ENCODE measurements around the gene ASXL3.

Gene ASXL3

GRCh38 chr18:33627114-33627513, 49.1 kb downstream of the ASXL3 start:
- TF ChIP-seq, protein P1, sequence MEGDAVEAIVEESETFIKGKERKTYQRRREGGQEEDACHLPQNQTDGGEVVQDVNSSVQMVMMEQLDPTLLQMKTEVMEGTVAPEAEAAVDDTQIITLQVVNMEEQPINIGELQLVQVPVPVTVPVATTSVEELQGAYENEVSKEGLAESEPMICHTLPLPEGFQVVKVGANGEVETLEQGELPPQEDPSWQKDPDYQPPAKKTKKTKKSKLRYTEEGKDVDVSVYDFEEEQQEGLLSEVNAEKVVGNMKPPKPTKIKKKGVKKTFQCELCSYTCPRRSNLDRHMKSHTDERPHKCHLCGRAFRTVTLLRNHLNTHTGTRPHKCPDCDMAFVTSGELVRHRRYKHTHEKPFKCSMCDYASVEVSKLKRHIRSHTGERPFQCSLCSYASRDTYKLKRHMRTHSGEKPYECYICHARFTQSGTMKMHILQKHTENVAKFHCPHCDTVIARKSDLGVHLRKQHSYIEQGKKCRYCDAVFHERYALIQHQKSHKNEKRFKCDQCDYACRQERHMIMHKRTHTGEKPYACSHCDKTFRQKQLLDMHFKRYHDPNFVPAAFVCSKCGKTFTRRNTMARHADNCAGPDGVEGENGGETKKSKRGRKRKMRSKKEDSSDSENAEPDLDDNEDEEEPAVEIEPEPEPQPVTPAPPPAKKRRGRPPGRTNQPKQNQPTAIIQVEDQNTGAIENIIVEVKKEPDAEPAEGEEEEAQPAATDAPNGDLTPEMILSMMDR (IDR thresholded peaks at IDR 0.05; ENCODE audit: borderline replicate concordance, insufficient read depth, low read depth, low read length), result no peak

GRCh38 chr18:33630476-33630875, 52.5 kb downstream of the ASXL3 start:
- no peak overlapping the region for H3K4me3 ChIP-seq (ENCODE audit: low read depth, low read length)
- TF ChIP-seq, protein P1 (IDR thresholded peaks at IDR 0.05; ENCODE audit: borderline replicate concordance, insufficient read depth, low read depth, low read length), result no peak

More at GRCh38 chr18:33627114-33627513, 49.1 kb downstream of the ASXL3 start:
- no peak overlapping the region for H3K4me3 ChIP-seq (ENCODE audit: low read depth, low read length)

GRCh38 chr18:33641141-33641540, 63.1 kb downstream of the ASXL3 start:
- no peak overlapping the region for H3K4me3 ChIP-seq (ENCODE audit: low read depth, low read length)
- TF ChIP-seq, protein P1 (IDR thresholded peaks at IDR 0.05; ENCODE audit: borderline replicate concordance, insufficient read depth, low read depth, low read length), result no peak

DNA sequence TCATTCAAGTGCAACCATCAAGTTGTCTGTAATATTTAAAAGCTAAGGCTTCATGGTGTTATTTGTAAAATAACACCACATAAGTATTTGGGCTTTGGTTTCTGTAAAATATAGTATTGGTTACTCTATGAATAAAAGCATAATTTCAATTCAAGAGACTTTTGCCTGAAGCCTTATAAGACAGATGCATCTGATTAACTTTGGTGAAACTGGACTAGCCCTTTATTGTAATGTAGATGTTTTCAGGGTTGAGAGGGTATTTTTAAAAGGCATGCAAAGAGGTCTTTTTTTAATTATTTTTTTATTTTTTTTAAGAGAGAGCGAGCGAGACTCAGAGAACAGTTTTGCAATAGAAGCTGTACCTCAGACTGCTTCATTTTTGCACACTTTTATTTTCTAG, 66.5 kb downstream of the ASXL3 start:
- H3K4me3 ChIP-seq (ENCODE audit: low read depth, low read length), result no peak overlapping the region
- TF ChIP-seq, protein P1 (IDR thresholded peaks at IDR 0.05; ENCODE audit: borderline replicate concordance, insufficient read depth, low read depth, low read length), result no peak

DNA sequence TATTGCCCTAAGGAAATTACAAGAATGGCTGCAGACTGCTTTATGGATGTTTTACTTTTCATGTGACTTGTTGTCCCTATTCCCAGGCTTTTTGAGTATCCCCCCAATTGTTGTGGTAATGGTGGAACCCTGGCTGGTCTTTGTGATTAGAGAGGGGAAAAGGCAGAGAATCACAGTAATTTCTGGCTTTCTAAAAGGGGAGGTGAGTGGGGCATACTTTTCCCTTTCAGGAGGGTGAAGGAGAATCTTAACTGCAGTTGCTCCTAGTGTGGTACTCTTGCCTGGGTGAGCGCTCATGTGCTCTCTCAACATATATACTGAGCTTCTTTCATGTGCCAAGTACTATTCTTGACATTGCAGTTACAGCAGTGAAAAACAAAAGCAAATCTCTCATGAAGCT, 69.3 kb downstream of the ASXL3 start:
- H3K4me3 ChIP-seq (ENCODE audit: low read depth, low read length), result no peak overlapping the region
- TF ChIP-seq, protein P1 (IDR thresholded peaks at IDR 0.05; ENCODE audit: borderline replicate concordance, insufficient read depth, low read depth, low read length), result no peak

DNA sequence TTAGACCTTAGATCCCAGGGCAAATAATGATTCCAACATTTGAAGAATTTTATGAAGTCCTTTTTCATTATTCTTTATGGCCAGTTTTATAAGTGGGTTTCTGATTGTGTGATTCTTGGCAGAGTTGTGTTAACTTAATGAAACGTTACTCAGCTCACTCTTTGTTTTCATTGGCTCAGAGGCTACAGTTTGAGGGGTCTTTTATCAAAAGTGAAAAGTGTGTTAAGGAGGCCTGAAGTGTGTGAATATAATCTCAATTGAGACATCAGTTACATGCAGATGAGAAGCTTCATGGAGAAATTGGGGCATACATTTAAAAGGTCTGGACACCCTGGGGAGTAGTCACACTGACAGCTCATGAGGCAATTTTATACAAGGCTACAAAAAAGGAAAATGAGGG, 74.6 kb downstream of the ASXL3 start:
- H3K4me3 ChIP-seq (ENCODE audit: low read depth, low read length), result no peak overlapping the region
- TF ChIP-seq, protein P1 (IDR thresholded peaks at IDR 0.05; ENCODE audit: borderline replicate concordance, insufficient read depth, low read depth, low read length), result no peak

DNA sequence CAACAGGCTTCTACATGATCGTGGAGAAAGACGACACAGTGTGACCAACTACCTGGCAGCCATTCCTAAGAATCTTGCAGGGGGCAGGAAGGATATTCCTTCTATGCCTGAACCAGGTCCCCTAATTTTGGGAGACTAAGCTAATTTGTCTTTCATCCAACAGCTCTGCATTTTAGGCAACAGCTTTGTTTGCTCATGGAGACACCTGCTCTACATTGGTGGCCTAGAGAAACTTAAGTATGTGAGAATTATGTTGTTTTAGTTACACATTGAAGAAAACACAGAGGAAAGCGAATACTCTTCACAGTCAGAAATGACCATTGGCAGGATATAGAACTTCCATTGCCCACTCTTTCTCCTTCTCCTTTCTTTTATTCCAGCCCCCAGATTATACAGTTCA, 75.2 kb downstream of the ASXL3 start:
- H3K4me3 ChIP-seq (ENCODE audit: low read depth, low read length), result no peak overlapping the region
- TF ChIP-seq, protein P1 (IDR thresholded peaks at IDR 0.05; ENCODE audit: borderline replicate concordance, insufficient read depth, low read depth, low read length), result no peak

Measured in GM12875 (cell line).